GM18867 (cell line): Measurements from ENCODE around the gene PTCHD1.

Experiments used
- ATAC-seq: cut with Tn5 transposase; IDR thresholded peaks from one replicate; pipeline ENCODE4 v1.9.1; 2021; ENCODE audit warnings: mild to moderate bottlenecking, moderate library complexity; ENCODE audit not compliant: unreplicated experiment

PTCHD1 gene

GRCh38 chrX:23394421-23394820 lies 59.8 kb downstream of the PTCHD1 start:
- ATAC-seq: no peak

- no peak for ATAC-seq
Measured at GRCh38 chrX:23396263-23396662, 61.6 kb downstream of the PTCHD1 start.

- no peak for ATAC-seq
Measured at GRCh38 chrX:23398570-23398969, 63.9 kb downstream of the PTCHD1 start.

- ATAC-seq: no peak
Measured at GRCh38 chrX:23403849-23404248, 69.2 kb downstream of the PTCHD1 start.

GRCh38 chrX:23422912-23423311 lies 88.3 kb downstream of the PTCHD1 start:
- no peak for ATAC-seq

- ATAC-seq: no peak
Measured at GRCh38 chrX:23434356-23434884, 99.8 kb downstream of the PTCHD1 start.

GRCh38 chrX:23435108-23435507 lies 100.5 kb downstream of the PTCHD1 start:
- ATAC-seq: no peak

- ATAC-seq: no peak
Measured at GRCh38 chrX:23435575-23435974, 100.9 kb downstream of the PTCHD1 start.

- no peak for ATAC-seq
Measured at GRCh38 chrX:23436875-23437274, 102.2 kb downstream of the PTCHD1 start.

GRCh38 chrX:23451266-23451665 lies 116.6 kb downstream of the PTCHD1 start:
- no peak for ATAC-seq
